SK-N-SH (cell line): ENCODE measurements around the gene YPEL1. TPM values are rescaled to one million over a fixed set of nuclear protein-coding genes. Genes with fewer than 3 reads are reported as not detected.

Experiments
- CTCF ChIA-PET: fragments of 300-600, 350-600 bp; formaldehyde crosslinking; extraction: SDS; loops from one replicate; lab custom pipeline; 2021; lab: Yijun Ruan, JAX
- POLR2A ChIA-PET: fragments of 350-600 bp; sonication (Branson Sonifier 250); formaldehyde crosslinking; extraction: SDS; loops from one replicate; lab custom pipeline; 2020; ENCODE audit warnings: antibody characterized with exemption, inconsistent platforms; lab: Yijun Ruan, JAX
- DNase-seq: peaks from one replicate; pipeline ENCODE4 v3.0.0; 2012
- H2AFZ ChIP-seq: fragments of 200-600 bp; sonication (generic); 2 replicates; pipeline ENCODE4 v1.8.1; 2016; ENCODE audit warnings: antibody characterized with exemption, mild to moderate bottlenecking, low read depth
- H3F3A ChIP-seq: fragments of 200-600 bp; sonication (generic); replicated peaks from 2 replicates; pipeline ENCODE3; 2016; ENCODE audit warnings: antibody characterized with exemption, mild to moderate bottlenecking; ENCODE audit not compliant: insufficient read depth
- H3K27ac ChIP-seq, 2 experiments: fragments of 200-500 bp in 1 of 2; fragments of 200-600 bp in 1 of 2; sonication (Bioruptor generic) in 1 of 2; sonication (generic), shearing (Covaris generic) in 1 of 2; 2 replicates each; pipeline versions ENCODE4 v1.5.1 to v1.6.1; 2014 to 2016; ENCODE audit warnings: low read depth in 2 of 2, inconsistent platforms in 1 of 2, low read length in 1 of 2, mild to moderate bottlenecking in 1 of 2, mixed read lengths in 1 of 2
- H3K27me3 ChIP-seq: fragments of 200-600 bp; sonication (generic), shearing (Covaris generic); 2 replicates; pipeline ENCODE4 v1.6.1; 2016; ENCODE audit warnings: mixed run types; ENCODE audit not compliant: insufficient read depth
- H3K36me3 ChIP-seq, 2 experiments: fragments of 200-500 bp in 1 of 2; fragments of 200-600 bp in 1 of 2; sonication (Bioruptor generic) in 1 of 2; sonication (generic) in 1 of 2; replicated peaks in 1 of 2; 2 replicates each; pipeline versions ENCODE3 to v1.5.1; 2014 to 2016; ENCODE audit warnings: low read length in 1 of 2, mild to moderate bottlenecking in 1 of 2; ENCODE audit not compliant: insufficient read depth in 2 of 2, control insufficient read depth in 1 of 2
- H3K4me1 ChIP-seq, 2 experiments: fragments of 200-500 bp in 1 of 2; fragments of 200-600 bp in 1 of 2; sonication (Bioruptor generic) in 1 of 2; sonication (generic), shearing (Covaris generic) in 1 of 2; 2 replicates each; pipeline versions ENCODE4 v1.5.1 to v1.6.1; 2014 to 2016; ENCODE audit warnings: low read depth in 1 of 2, low read length in 1 of 2, mixed run types in 1 of 2; ENCODE audit not compliant: insufficient read depth in 2 of 2, control insufficient read depth in 1 of 2
- H3K4me2 ChIP-seq: fragments of 200-600 bp; sonication (generic), shearing (Covaris generic); 2 replicates; pipeline ENCODE4 v1.6.1; 2017; ENCODE audit warnings: mixed run types
- H3K4me3 ChIP-seq, 2 experiments: fragments of 200-500 bp in 1 of 2; fragments of 200-600 bp in 1 of 2; sonication (Bioruptor generic) in 1 of 2; sonication (generic), shearing (Covaris generic) in 1 of 2; 2 replicates each; pipeline versions ENCODE4 v1.5.1 to v1.8.1; 2014 to 2016; ENCODE audit warnings: low read depth in 2 of 2, inconsistent platforms in 1 of 2, low read length in 1 of 2, mild to moderate bottlenecking in 1 of 2, mixed read lengths in 1 of 2, moderate library complexity in 1 of 2
- H3K79me2 ChIP-seq: fragments of 200-600 bp; sonication (generic); 2 replicates; pipeline ENCODE4 v1.8.1; 2017; ENCODE audit warnings: mild to moderate bottlenecking; ENCODE audit not compliant: insufficient read depth
- H3K9ac ChIP-seq: fragments of 200-600 bp; sonication (generic); 2 replicates; pipeline ENCODE4 v1.6.1; 2017; ENCODE audit warnings: mixed run types
- H3K9me2 ChIP-seq: fragments of 200-600 bp; sonication (generic); 2 replicates; pipeline ENCODE4 v1.6.1; 2017; ENCODE audit warnings: mixed run types
- H3K9me3 ChIP-seq: fragments of 200-600 bp; sonication (generic); 2 replicates; pipeline ENCODE4 v1.6.1; 2017; ENCODE audit warnings: mixed run types, mild to moderate bottlenecking, moderate library complexity
- H4K20me1 ChIP-seq: fragments of 200-600 bp; sonication (generic); 2 replicates; pipeline ENCODE4 v1.6.1; 2017; ENCODE audit warnings: mild to moderate bottlenecking, mixed run types; ENCODE audit not compliant: insufficient read depth
- EP300 ChIP-seq, 2 experiments: IDR thresholded peaks; 2 replicates each; pipeline versions ENCODE4 v1.4.0 to v1.6.1; 2012; ENCODE audit warnings: borderline replicate concordance in 1 of 2, low read depth in 1 of 2, low read length in 1 of 2
- EZH2phosphoT487 ChIP-seq: fragments of 200-600 bp; sonication (generic); IDR thresholded peaks from 2 replicates; pipeline ENCODE4 v1.6.1; 2017; ENCODE audit warnings: low read depth, mixed run types, mild to moderate bottlenecking, antibody characterized with exemption, moderate library complexity, borderline replicate concordance
- FOSL2 ChIP-seq: IDR thresholded peaks from 2 replicates; pipeline ENCODE4 v1.4.0; 2012; ENCODE audit warnings: low read depth, mild to moderate bottlenecking, moderate library complexity, borderline replicate concordance
- FOXM1 ChIP-seq: IDR thresholded peaks from 2 replicates; pipeline ENCODE4 v1.4.0; 2012; ENCODE audit warnings: low read depth, mild to moderate bottlenecking
- GABPA ChIP-seq: IDR thresholded peaks from 2 replicates; pipeline ENCODE4 v1.4.0; 2012; ENCODE audit warnings: low read depth, mild to moderate bottlenecking
- GATA2 ChIP-seq: sonication (generic); formaldehyde crosslinking; IDR thresholded peaks from 2 replicates; pipeline ENCODE4 v1.5.0; 2020; ENCODE audit warnings: mild to moderate bottlenecking, missing genetic modification reagents
- IRF3 ChIP-seq: fragments of 150-350 bp; IDR thresholded peaks from 2 replicates; pipeline ENCODE4 v1.6.1; 2016; ENCODE audit warnings: mild to moderate bottlenecking, low read depth, low read length
- JUND ChIP-seq: IDR thresholded peaks from 2 replicates; pipeline ENCODE4 v1.4.0; 2012
- MEF2A ChIP-seq: IDR thresholded peaks from 2 replicates; pipeline ENCODE4 v1.4.0; 2012; ENCODE audit warnings: low read depth, borderline replicate concordance
- MXI1 ChIP-seq: IDR thresholded peaks from 2 replicates; pipeline ENCODE4 v1.6.1; 2012; ENCODE audit warnings: mild to moderate bottlenecking, low read depth, low read length, improper control_type of control experiment
- NFIC ChIP-seq: IDR thresholded peaks from 2 replicates; pipeline ENCODE4 v1.4.0; 2012; ENCODE audit warnings: borderline replicate concordance
- RAD21 ChIP-seq: IDR thresholded peaks from 2 replicates; pipeline ENCODE4 v1.6.1; 2012; ENCODE audit warnings: mild to moderate bottlenecking, low read length
- SIN3A ChIP-seq: IDR thresholded peaks from 2 replicates; pipeline ENCODE4 v1.6.1; 2012; ENCODE audit warnings: low read depth, mild to moderate bottlenecking, low read length, moderate library complexity, borderline replicate concordance
- SMC3 ChIP-seq: IDR thresholded peaks from 2 replicates; pipeline ENCODE4 v1.6.1; 2012; ENCODE audit warnings: low read depth, low read length, improper control_type of control experiment
- TCF12 ChIP-seq: IDR thresholded peaks from 2 replicates; pipeline ENCODE4 v1.4.0; 2012
- TEAD4 ChIP-seq: IDR thresholded peaks from 2 replicates; pipeline ENCODE4 v1.4.0; 2012; ENCODE audit warnings: mild to moderate bottlenecking, borderline replicate concordance; ENCODE audit not compliant: insufficient read depth
- USF2 ChIP-seq: fragments of 150-350 bp; IDR thresholded peaks from 2 replicates; pipeline ENCODE4 v1.6.1; 2017; ENCODE audit warnings: antibody characterized with exemption, low read length, low read depth, borderline replicate concordance
- WGBS: methylation state at CpG from one replicate; pipeline ENCODE4 v1.1.6; 2017; ENCODE audit warnings: low lambda C conversion rate; 5-methylcytosine and 5-hydroxymethylcytosine counted together
- polyA plus RNA-seq, 3 experiments: library from polyadenylated mRNA; depleted of rRNA; stranded (reverse); fragments of >200 nt; gene quantifications; 2 replicates each; pipeline ENCODE4 v1.2.3, GENCODE V29; 2012
- TF ChIP-seq, protein P1 (sequence below): IDR thresholded peaks from 2 replicates; pipeline ENCODE4; 2012
- TF ChIP-seq, protein P2 (sequence below): IDR thresholded peaks from 2 replicates; pipeline ENCODE4 v1.6.1; 2012; ENCODE audit warnings: mild to moderate bottlenecking, low read depth, low read length, moderate library complexity

Gene YPEL1
- polyA plus RNA-seq, 1 of the 3 experiments (the other 2 are of a cell fraction): 2.4 TPM

- CTCF ChIA-PET: no interaction called here
- Histone ChIP-seq H3K9me2 (no peaks in the 10 kb centered on the region), H3K9me3 (no peaks in the 10 kb centered on the region), H3K27ac (no peak overlapping the region), H3K9ac (no peak overlapping the region), H4K20me1 (no peaks in the 10 kb centered on the region), H3F3A (peaks cover 21% of the 10 kb centered on the region), H2AFZ (no peak overlapping the region), H3K27me3 (no peaks in the 10 kb centered on the region), H3K4me3 (no peak overlapping the region), H3K4me2 (no peak overlapping the region), H3K79me2 (no peaks in the 10 kb centered on the region), H3K4me1 (peaks cover 5 to 14% of the 10 kb centered on the region in 2 experiments; a peak in 2 of 4 replicates), H3K36me3 (peaks cover 0 to 5% of the 10 kb centered on the region in 2 experiments)
- TF ChIP-seq GABPA (no peak), RAD21 (no peak), EZH2phosphoT487 (no peak), GATA2 (CRISPR knock-in tag) (no peak), MXI1 (no peak), NFIC (no peak), TEAD4 (no peak), IRF3 (no peak), FOXM1 (no peak), TCF12 (no peak), MEF2A (no peak), SIN3A (no peak), EP300 (IDR thresholded peaks at IDR 0.05; ENCODE audit: borderline replicate concordance in 1 of 2, low read depth in 1 of 2, low read length in 1 of 2) (no peak), FOSL2 (no peak), JUND (no peak), SMC3 (no peak), USF2 (no peak)
- TF ChIP-seq, protein P1, sequence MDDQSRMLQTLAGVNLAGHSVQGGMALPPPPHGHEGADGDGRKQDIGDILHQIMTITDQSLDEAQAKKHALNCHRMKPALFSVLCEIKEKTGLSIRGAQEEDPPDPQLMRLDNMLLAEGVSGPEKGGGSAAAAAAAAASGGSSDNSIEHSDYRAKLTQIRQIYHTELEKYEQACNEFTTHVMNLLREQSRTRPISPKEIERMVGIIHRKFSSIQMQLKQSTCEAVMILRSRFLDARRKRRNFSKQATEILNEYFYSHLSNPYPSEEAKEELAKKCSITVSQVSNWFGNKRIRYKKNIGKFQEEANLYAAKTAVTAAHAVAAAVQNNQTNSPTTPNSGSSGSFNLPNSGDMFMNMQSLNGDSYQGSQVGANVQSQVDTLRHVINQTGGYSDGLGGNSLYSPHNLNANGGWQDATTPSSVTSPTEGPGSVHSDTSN: no peak
- TF ChIP-seq, protein P2, sequence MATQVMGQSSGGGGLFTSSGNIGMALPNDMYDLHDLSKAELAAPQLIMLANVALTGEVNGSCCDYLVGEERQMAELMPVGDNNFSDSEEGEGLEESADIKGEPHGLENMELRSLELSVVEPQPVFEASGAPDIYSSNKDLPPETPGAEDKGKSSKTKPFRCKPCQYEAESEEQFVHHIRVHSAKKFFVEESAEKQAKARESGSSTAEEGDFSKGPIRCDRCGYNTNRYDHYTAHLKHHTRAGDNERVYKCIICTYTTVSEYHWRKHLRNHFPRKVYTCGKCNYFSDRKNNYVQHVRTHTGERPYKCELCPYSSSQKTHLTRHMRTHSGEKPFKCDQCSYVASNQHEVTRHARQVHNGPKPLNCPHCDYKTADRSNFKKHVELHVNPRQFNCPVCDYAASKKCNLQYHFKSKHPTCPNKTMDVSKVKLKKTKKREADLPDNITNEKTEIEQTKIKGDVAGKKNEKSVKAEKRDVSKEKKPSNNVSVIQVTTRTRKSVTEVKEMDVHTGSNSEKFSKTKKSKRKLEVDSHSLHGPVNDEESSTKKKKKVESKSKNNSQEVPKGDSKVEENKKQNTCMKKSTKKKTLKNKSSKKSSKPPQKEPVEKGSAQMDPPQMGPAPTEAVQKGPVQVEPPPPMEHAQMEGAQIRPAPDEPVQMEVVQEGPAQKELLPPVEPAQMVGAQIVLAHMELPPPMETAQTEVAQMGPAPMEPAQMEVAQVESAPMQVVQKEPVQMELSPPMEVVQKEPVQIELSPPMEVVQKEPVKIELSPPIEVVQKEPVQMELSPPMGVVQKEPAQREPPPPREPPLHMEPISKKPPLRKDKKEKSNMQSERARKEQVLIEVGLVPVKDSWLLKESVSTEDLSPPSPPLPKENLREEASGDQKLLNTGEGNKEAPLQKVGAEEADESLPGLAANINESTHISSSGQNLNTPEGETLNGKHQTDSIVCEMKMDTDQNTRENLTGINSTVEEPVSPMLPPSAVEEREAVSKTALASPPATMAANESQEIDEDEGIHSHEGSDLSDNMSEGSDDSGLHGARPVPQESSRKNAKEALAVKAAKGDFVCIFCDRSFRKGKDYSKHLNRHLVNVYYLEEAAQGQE: no peak
- 98% methylated on average over 8 of the region's 14 CpGs for WGBS
- POLR2A ChIA-PET: no interaction called here
- DNase-seq: no peak
Measured at GRCh38 chr22:21753374-21754111, 17.9 kb upstream of the YPEL1 start.
